GM19239 (cell line): ENCODE measurements around the gene RACGAP1.

Experiments
- DNase-seq: peaks from one replicate; pipeline ENCODE4 v3.0.0; 2011; ENCODE audit warnings: low spot score; ENCODE audit not compliant: insufficient read length
- FAIRE-seq: peaks from 2 replicates; lab custom pipeline; 2011; peaks lifted over from hg19 to GRCh38; lab: Jason Lieb, UNC

The RACGAP1 gene

GRCh38 chr12:49972641-49973360, 52.5 kb downstream of the RACGAP1 start, which contains the start of gene AQP6:
Gene AQP6 (plus strand): TSS chr12:49972947. CDS start chr12:49973174, 227 bp downstream.
- no peak for FAIRE-seq

GRCh38 chr12:49972129-49972528, 53.2 kb downstream of the RACGAP1 start:
- no peak for FAIRE-seq
- DNase-seq = no peak

More at GRCh38 chr12:49972641-49973360, 52.5 kb downstream of the RACGAP1 start, which contains the start of gene AQP6:
- DNase-seq = no peak

- DNase-seq = no peak
- FAIRE-seq = no peak
These were observed 54.2 kb downstream of the RACGAP1 start for GRCh38 chr12:49971141-49971540.

- FAIRE-seq = no peak
- DNase-seq = no peak
These were observed 54.6 kb downstream of the RACGAP1 start for GRCh38 chr12:49970658-49971057.

GRCh38 chr12:49969651-49970429, 55.5 kb downstream of the RACGAP1 start:
- FAIRE-seq (no peak), DNase-seq (no peak)

- FAIRE-seq (no peak), DNase-seq (no peak)
These were observed 56.3 kb downstream of the RACGAP1 start for GRCh38 chr12:49969027-49969426.

GRCh38 chr12:49968471-49968870, 56.8 kb downstream of the RACGAP1 start:
- FAIRE-seq = no peak
- no peak for DNase-seq

- FAIRE-seq (no peak), DNase-seq (no peak)
These were observed 57.5 kb downstream of the RACGAP1 start for GRCh38 chr12:49967777-49968250.

- DNase-seq = peak; percentile 95
- FAIRE-seq = peak; percentile 86
These were observed 58.1 kb downstream of the RACGAP1 start for GRCh38 chr12:49967042-49967776.

- DNase-seq (no peak), FAIRE-seq (no peak)
These were observed 58.7 kb downstream of the RACGAP1 start for GRCh38 chr12:49966511-49967041.

- DNase-seq = no peak
- no peak for FAIRE-seq
These were observed 59.5 kb downstream of the RACGAP1 start for GRCh38 chr12:49965836-49966235.

- FAIRE-seq = no peak
- no peak for DNase-seq
These were observed 60.3 kb downstream of the RACGAP1 start for GRCh38 chr12:49964849-49965624.

GRCh38 chr12:49963976-49964815, 61.1 kb downstream of the RACGAP1 start:
- DNase-seq (no peak), FAIRE-seq (no peak)

GRCh38 chr12:49962861-49963765, 62.2 kb downstream of the RACGAP1 start:
- no peak for FAIRE-seq
- DNase-seq = no peak

- FAIRE-seq = no peak
These were observed 63.1 kb downstream of the RACGAP1 start for GRCh38 chr12:49961993-49962764.

GRCh38 chr12:49961111-49961922, 64.0 kb downstream of the RACGAP1 start, which contains the start of gene AQP5:
Gene AQP5 (plus strand): TSS chr12:49961872. CDS start chr12:49962018, 146 bp downstream.
- FAIRE-seq = no peak
- no peak for DNase-seq

More at GRCh38 chr12:49961993-49962764, 63.1 kb downstream of the RACGAP1 start:
- no peak for DNase-seq
